H1 (cell line): ENCODE measurements around the gene KCNT1. TPM values are rescaled to one million over a fixed set of nuclear protein-coding genes. Genes with fewer than 3 reads are reported as not detected.

ENCODE experiments used
- CTCF ChIA-PET: fragments of 300-600 bp; sonication (Branson Sonifier 250); formaldehyde crosslinking; loops from one replicate; lab custom pipeline; 2021; ENCODE audit not compliant: partially characterized antibody; lab: Charles Lee
- POLR2A ChIA-PET: fragments of 300-600 bp; sonication (Branson Sonifier 250); formaldehyde crosslinking; loops from one replicate; lab custom pipeline; 2021; ENCODE audit warnings: inconsistent platforms; ENCODE audit not compliant: partially characterized antibody; lab: Charles Lee
- DNase-seq, 2 experiments: peaks; one replicate each; pipeline versions ENCODE4 v3.0.0 to v3.0.0-alpha.2; 2010 to 2022; ENCODE audit warnings: low spot score in 2 of 2, low read depth in 1 of 2, mixed read lengths in 1 of 2
- FAIRE-seq: peaks from 2 replicates; lab custom pipeline; 2011; peaks lifted over from hg19 to GRCh38; lab: Jason Lieb, UNC
- H2AFZ ChIP-seq: 2 replicates; pipeline ENCODE4 v1.8.1; 2012; ENCODE audit warnings: low read length, inconsistent platforms
- H2AK5ac ChIP-seq: 2 replicates; pipeline ENCODE4 v1.6.1; 2013; ENCODE audit warnings: low read depth, low read length
- H2BK120ac ChIP-seq: replicated peaks from 2 replicates; pipeline ENCODE3; 2013; ENCODE audit warnings: low read depth, low read length, inconsistent platforms
- H2BK12ac ChIP-seq: 2 replicates; pipeline ENCODE4 v1.6.1; 2013; ENCODE audit warnings: low read depth, low read length
- H2BK15ac ChIP-seq: 2 replicates; pipeline ENCODE4 v1.6.1; 2013; ENCODE audit warnings: low read length
- H2BK20ac ChIP-seq: 2 replicates; pipeline ENCODE4 v1.6.1; 2013; ENCODE audit warnings: low read length
- H2BK5ac ChIP-seq: 2 replicates; pipeline ENCODE4 v1.6.1; 2013; ENCODE audit warnings: low read depth, low read length
- H3K14ac ChIP-seq: 2 replicates; pipeline ENCODE4 v1.6.1; 2013; ENCODE audit warnings: inconsistent platforms; ENCODE audit not compliant: insufficient read length
- H3K18ac ChIP-seq: 2 replicates; pipeline ENCODE4 v1.6.1; 2013; ENCODE audit warnings: low read length; ENCODE audit errors: extremely low read depth
- H3K23ac ChIP-seq: 2 replicates; pipeline ENCODE4 v1.6.1; 2013; ENCODE audit warnings: inconsistent platforms; ENCODE audit not compliant: insufficient read length
- H3K23me2 ChIP-seq: 2 replicates; pipeline ENCODE4 v1.6.1; 2013; ENCODE audit warnings: low read depth, low read length
- H3K27ac ChIP-seq: 2 replicates; pipeline ENCODE4 v1.6.1; 2011; ENCODE audit warnings: low read depth, low read length, inconsistent platforms
- H3K27me3 ChIP-seq, 4 experiments: replicated peaks in 1 of 4; 1 replicate in 1 of 4; 2 replicates in 3 of 4; pipeline versions ENCODE4 v1.6.1 to v1.8.1; 2011 to 2013; ENCODE audit warnings: low read length in 3 of 4, mild to moderate bottlenecking in 3 of 4, inconsistent platforms in 2 of 4, mixed read lengths in 2 of 4, moderate library complexity in 1 of 4; ENCODE audit not compliant: control insufficient read depth in 3 of 4, insufficient read depth in 3 of 4; ENCODE audit errors: extremely low read depth in 1 of 4
- H3K36me3 ChIP-seq, 4 experiments: 2 replicates each; pipeline versions ENCODE4 v1.6.1 to v1.8.1; 2011 to 2013; ENCODE audit warnings: mild to moderate bottlenecking in 4 of 4, low read length in 3 of 4, moderate library complexity in 2 of 4, control low read depth in 1 of 4, inconsistent platforms in 1 of 4; ENCODE audit not compliant: insufficient read depth in 4 of 4, control insufficient read depth in 2 of 4
- H3K4ac ChIP-seq: replicated peaks from 2 replicates; pipeline ENCODE3; 2013; ENCODE audit warnings: low read length, low read depth, mixed read lengths, inconsistent platforms; ENCODE audit not compliant: insufficient read length
- H3K4me1 ChIP-seq, 4 experiments: replicated peaks in 1 of 4; 1 replicate in 1 of 4; 2 replicates in 3 of 4; pipeline versions ENCODE4 v1.6.1 to v1.8.1; 2011 to 2013; ENCODE audit warnings: low read length in 3 of 4, inconsistent platforms in 2 of 4, mixed read lengths in 1 of 4; ENCODE audit not compliant: insufficient read depth in 4 of 4, control insufficient read depth in 3 of 4
- H3K4me2 ChIP-seq, 2 experiments: 2 replicates each; pipeline versions ENCODE4 v1.6.1 to v1.8.1; 2011 to 2013; ENCODE audit warnings: low read depth in 2 of 2, low read length in 2 of 2, control low read depth in 1 of 2, inconsistent platforms in 1 of 2, mild to moderate bottlenecking in 1 of 2; ENCODE audit not compliant: insufficient read depth in 1 of 2
- H3K4me3 ChIP-seq, 4 experiments: fragments of 200-600, 300-600 bp in 1 of 4; sonication (generic), shearing (Covaris generic), sonication (Bioruptor Twin) in 1 of 4; 2 replicates each; pipeline versions ENCODE4 v1.5.1 to v1.8.1; 2011 to 2016; ENCODE audit warnings: low read length in 4 of 4, low read depth in 3 of 4, control low read depth in 2 of 4, inconsistent platforms in 2 of 4, mild to moderate bottlenecking in 2 of 4, mixed read lengths in 1 of 4, moderate library complexity in 1 of 4; ENCODE audit not compliant: insufficient read depth in 2 of 4; ENCODE audit errors: extremely low read depth in 1 of 4
- H3K56ac ChIP-seq: replicated peaks from 2 replicates; pipeline ENCODE3; 2013; ENCODE audit warnings: low read depth, mild to moderate bottlenecking, mixed read lengths, low read length, inconsistent platforms; ENCODE audit not compliant: insufficient read length
- H3K79me1 ChIP-seq: 2 replicates; pipeline ENCODE4 v1.6.1; 2013; ENCODE audit warnings: low read depth, low read length, control low read depth
- H3K79me2 ChIP-seq, 2 experiments: 2 replicates each; pipeline versions ENCODE4 v1.6.1 to v1.8.1; 2012 to 2013; ENCODE audit warnings: low read length in 2 of 2, mild to moderate bottlenecking in 2 of 2, inconsistent platforms in 1 of 2; ENCODE audit not compliant: insufficient read depth in 2 of 2, control insufficient read depth in 1 of 2
- H3K9ac ChIP-seq, 4 experiments: replicated peaks in 1 of 4; 1 replicate in 1 of 4; 2 replicates in 3 of 4; pipeline versions ENCODE4 v1.6.1 to v1.8.1; 2011 to 2013; ENCODE audit warnings: low read depth in 3 of 4, low read length in 3 of 4, control low read depth in 2 of 4, mild to moderate bottlenecking in 2 of 4, moderate library complexity in 2 of 4, inconsistent platforms in 1 of 4; ENCODE audit errors: extremely low read depth in 1 of 4
- H3K9me3 ChIP-seq, 2 experiments: 2 replicates each; pipeline versions ENCODE4 v1.6.1 to v1.8.1; 2012 to 2013; ENCODE audit warnings: mild to moderate bottlenecking in 2 of 2, moderate library complexity in 2 of 2, control low read depth in 1 of 2, inconsistent platforms in 1 of 2, low read depth in 1 of 2, low read length in 1 of 2, mixed read lengths in 1 of 2; ENCODE audit not compliant: insufficient read depth in 2 of 2
- H4K20me1 ChIP-seq, 2 experiments: replicated peaks in 1 of 2; 2 replicates each; pipeline versions ENCODE3 to v1.8.1; 2011 to 2013; ENCODE audit warnings: inconsistent platforms in 2 of 2, low read length in 2 of 2, mild to moderate bottlenecking in 1 of 2; ENCODE audit not compliant: insufficient read depth in 2 of 2, control insufficient read depth in 1 of 2
- H4K5ac ChIP-seq: 2 replicates; pipeline ENCODE4 v1.6.1; 2013; ENCODE audit warnings: low read length, low read depth, mixed read lengths, inconsistent platforms; ENCODE audit not compliant: insufficient read length
- H4K8ac ChIP-seq: 2 replicates; pipeline ENCODE4 v1.8.0; 2013; ENCODE audit warnings: mild to moderate bottlenecking, moderate library complexity, low read length, inconsistent platforms; ENCODE audit not compliant: insufficient read depth; ENCODE audit errors: extremely low read depth
- H4K91ac ChIP-seq: replicated peaks from 2 replicates; pipeline ENCODE3; 2013; ENCODE audit warnings: low read length, mixed read lengths, inconsistent platforms; ENCODE audit not compliant: insufficient read length
- ASH2L ChIP-seq: fragments of 200-600, 300-600 bp; sonication (generic); IDR thresholded peaks from one replicate; pipeline ENCODE4 v1.7.1; 2017; ENCODE audit warnings: low read length
- BACH1 ChIP-seq: IDR thresholded peaks from 2 replicates; pipeline ENCODE4 v1.6.1; 2012; ENCODE audit warnings: low read length, improper control_type of control experiment
- CBX8 ChIP-seq: fragments of 300-800, 300-1000 bp; sonication (generic); IDR thresholded peaks from 2 replicates; pipeline ENCODE4 v1.7.1; 2016; ENCODE audit warnings: low read depth, low read length, borderline replicate concordance
- GABPA ChIP-seq: IDR thresholded peaks from 2 replicates; pipeline ENCODE4 v1.6.1; 2011; ENCODE audit warnings: mild to moderate bottlenecking, low read length, moderate library complexity, borderline replicate concordance; ENCODE audit not compliant: insufficient read depth
- RNF2 ChIP-seq: fragments of 200-900, 300-1000 bp; sonication (generic); IDR thresholded peaks from 2 replicates; pipeline ENCODE4 v1.7.1; 2016; ENCODE audit warnings: borderline replicate concordance, low read depth, mild to moderate bottlenecking, antibody characterized with exemption, low read length; ENCODE audit not compliant: poor library complexity, severe bottlenecking; ENCODE audit errors: missing control alignments
- SRF ChIP-seq: IDR thresholded peaks from 2 replicates; pipeline ENCODE4 v1.6.1; 2011; ENCODE audit warnings: mild to moderate bottlenecking, low read depth, low read length, moderate library complexity
- TAF1 ChIP-seq: IDR thresholded peaks from 2 replicates; pipeline ENCODE4 v1.6.1; 2011; ENCODE audit warnings: mild to moderate bottlenecking, low read depth, low read length
- TCF12 ChIP-seq: IDR thresholded peaks from 2 replicates; pipeline ENCODE4 v1.6.1; 2011; ENCODE audit warnings: low read depth, mild to moderate bottlenecking, low read length
- whole genome bisulfite sequencing, 2 experiments: shearing (Covaris generic) in 1 of 2; methylation state at CpG; one replicate each; pipeline versions ENCODE4 v1.1.6 to v1.1.7; 2013 to 2015; ENCODE audit warnings: low lambda C conversion rate in 2 of 2, mixed read lengths in 2 of 2, inconsistent platforms in 1 of 2, low coverage in 1 of 2, missing lambda C conversion rate in 1 of 2; ENCODE audit not compliant: insufficient replicate concordance in 2 of 2, insufficient coverage in 1 of 2, insufficient read length in 1 of 2; ENCODE audit errors: extremely low coverage in 1 of 2, missing lambda C conversion rate in 1 of 2; 5-methylcytosine and 5-hydroxymethylcytosine counted together
- polyA plus RNA-seq, 7 experiments: library from polyadenylated mRNA; depleted of rRNA in 3 of 7; stranded (reverse) in 5 of 7; unstranded in 2 of 7; fragments of >200 nt in 5 of 7; fragments of 200-250 nt in 2 of 7; gene quantifications; 1 replicate in 5 of 7; 2 replicates in 1 of 7; 4 replicates in 1 of 7; pipeline versions ENCODE4 v1.2.1 to v1.2.3, GENCODE V29; 2011 to 2013; ENCODE audit warnings: missing spikeins in 2 of 7, mixed read lengths in 2 of 7
- total RNA-seq: library from RNA; stranded (reverse); fragmentation: NEBNext Ultra II Directional; extraction: Animal tissue kit (Norgen Biotek cat#: 25700); gene quantifications from 2 replicates; pipeline ENCODE4 v1.2.1, GENCODE V29; 2021
- TF ChIP-seq, protein P1 (sequence below): IDR thresholded peaks from 2 replicates; pipeline ENCODE4 v1.6.1; 2012; ENCODE audit warnings: low read length, inconsistent platforms
- TF ChIP-seq, protein P2 (sequence below): IDR thresholded peaks from 2 replicates; pipeline ENCODE4 v1.6.1; 2012; ENCODE audit warnings: inconsistent platforms

Gene KCNT1
- total and polyA plus RNA-seq, 2 of the 8 experiments (the other 6 are each of a cell fraction or from before 2014, with no cell fraction given) = 0.13 to 0.20 TPM

DNA sequence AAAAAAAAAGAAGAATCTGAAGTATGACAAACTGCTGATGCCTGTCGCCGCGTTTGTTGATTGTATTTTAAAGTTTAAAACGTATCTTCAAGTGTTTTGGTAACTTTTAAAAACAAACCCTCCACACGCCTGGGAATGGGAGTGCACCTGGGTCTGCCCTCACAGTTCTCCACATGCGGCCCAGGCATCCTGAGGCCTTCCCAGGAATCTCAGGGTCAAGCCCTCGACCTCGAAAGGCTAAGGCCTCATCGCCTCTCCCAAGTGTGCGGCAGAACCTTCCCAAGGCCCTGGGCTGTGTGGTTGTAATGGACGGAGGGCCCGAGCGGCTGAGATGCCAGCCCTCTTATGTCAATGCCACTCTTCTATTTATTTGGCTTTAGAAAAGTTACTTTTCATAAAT lies 111.0 kb downstream of the KCNT1 start:
- 95% methylated on average over 13 of the region's 13 CpGs; no CpG with 5 or more reads in 1 of the 2 experiments for WGBS, 2 experiments
- H3K23me2 ChIP-seq = no peaks in the 10 kb centered on the region
- no peak overlapping the region for H4K91ac ChIP-seq
- H3K4ac ChIP-seq = no peak overlapping the region
- TF ChIP-seq TCF12 = no peak
- no peak for TF ChIP-seq CBX8
- TF ChIP-seq SRF = no peak
- TF ChIP-seq, protein P1, sequence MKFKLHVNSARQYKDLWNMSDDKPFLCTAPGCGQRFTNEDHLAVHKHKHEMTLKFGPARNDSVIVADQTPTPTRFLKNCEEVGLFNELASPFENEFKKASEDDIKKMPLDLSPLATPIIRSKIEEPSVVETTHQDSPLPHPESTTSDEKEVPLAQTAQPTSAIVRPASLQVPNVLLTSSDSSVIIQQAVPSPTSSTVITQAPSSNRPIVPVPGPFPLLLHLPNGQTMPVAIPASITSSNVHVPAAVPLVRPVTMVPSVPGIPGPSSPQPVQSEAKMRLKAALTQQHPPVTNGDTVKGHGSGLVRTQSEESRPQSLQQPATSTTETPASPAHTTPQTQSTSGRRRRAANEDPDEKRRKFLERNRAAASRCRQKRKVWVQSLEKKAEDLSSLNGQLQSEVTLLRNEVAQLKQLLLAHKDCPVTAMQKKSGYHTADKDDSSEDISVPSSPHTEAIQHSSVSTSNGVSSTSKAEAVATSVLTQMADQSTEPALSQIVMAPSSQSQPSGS = no peak
- no peak for TF ChIP-seq BACH1
- TF ChIP-seq RNF2 = no peak
- no peak for TF ChIP-seq GABPA
- TF ChIP-seq, protein P2, sequence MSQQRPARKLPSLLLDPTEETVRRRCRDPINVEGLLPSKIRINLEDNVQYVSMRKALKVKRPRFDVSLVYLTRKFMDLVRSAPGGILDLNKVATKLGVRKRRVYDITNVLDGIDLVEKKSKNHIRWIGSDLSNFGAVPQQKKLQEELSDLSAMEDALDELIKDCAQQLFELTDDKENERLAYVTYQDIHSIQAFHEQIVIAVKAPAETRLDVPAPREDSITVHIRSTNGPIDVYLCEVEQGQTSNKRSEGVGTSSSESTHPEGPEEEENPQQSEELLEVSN = no peak
- no peak for TF ChIP-seq TAF1
- TF ChIP-seq ASH2L = no peak
- no peak overlapping the region for H3K27ac ChIP-seq
- H2BK12ac ChIP-seq = no peak overlapping the region
- no peak for FAIRE-seq
- no peak overlapping the region for H2BK20ac ChIP-seq
- H3K18ac ChIP-seq = no peak overlapping the region
- no peak overlapping the region for H2AK5ac ChIP-seq
- no peak overlapping the region for H3K23ac ChIP-seq
- no peaks in the 10 kb centered on the region; a peak in 1 of 7 replicates for H3K4me1 ChIP-seq
- ChIA-PET POLR2A (no interaction called here), CTCF (interaction anchor here (0.7 to 1.6 kb wide), 6 partner anchors 8 to 209 kb away, joined by 3 to 6 read pairs (median 4); no protein-coding TSS in a partner anchor)
- no peak overlapping the region for H2AFZ ChIP-seq
- no peak overlapping the region for H4K5ac ChIP-seq
- H3K4me3 ChIP-seq = no peak overlapping the region
- peaks cover 19 to 69% (median 54%) of the 10 kb centered on the region in 4 experiments for H3K36me3 ChIP-seq
- H2BK15ac ChIP-seq = no peak overlapping the region
- H2BK120ac ChIP-seq = no peak overlapping the region
- no peak for DNase-seq
- H3K14ac ChIP-seq = no peak overlapping the region
- no peak overlapping the region for H3K4me2 ChIP-seq
- H3K56ac ChIP-seq = no peak overlapping the region
- no peaks in the 10 kb centered on the region for H3K27me3 ChIP-seq
- peaks cover 4 to 5% of the 10 kb centered on the region in 2 experiments for H4K20me1 ChIP-seq
- H3K9me3 ChIP-seq = no peaks in the 10 kb centered on the region
- H3K9ac ChIP-seq = no peak overlapping the region
- H3K79me2 ChIP-seq = no peaks in the 10 kb centered on the region
- no peak overlapping the region for H2BK5ac ChIP-seq
- no peak overlapping the region for H4K8ac ChIP-seq
- no peaks in the 10 kb centered on the region; the same call in 1 of the 2 replicates for H3K79me1 ChIP-seq
